Activated naive CD4-positive, alpha-beta T cell treated with anti-CD3 and anti-CD28 coated beads, Interleukin-2, amount 10 ng/mL, durations not matched to agents 7 days and 5 days (primary cell): ENCODE measurements around the gene IGSF23.
"Not testable (repeated sequence)": the region's sequence is repeated elsewhere in the genome, so short reads cannot be mapped to it uniquely, and the experiment has no call there.

ENCODE experiments used
- CTCF ChIA-PET: fragments of 350-600 bp; sonication (Branson Sonifier 250); formaldehyde crosslinking; loops from one replicate; lab custom pipeline; 2021; ENCODE audit warnings: antibody characterized with exemption; lab: Charles Lee
- DNase-seq: peaks from one replicate; pipeline ENCODE4 v3.0.0-alpha.2; 2020
- H3K27ac Mint-ChIP-seq: one replicate; pipeline ENCODE4 v1.8.0; 2021; ENCODE audit warnings: mild to moderate bottlenecking, moderate library complexity, mixed read lengths
- H3K27me3 Mint-ChIP-seq: one replicate; pipeline ENCODE4 v1.8.0; 2021; ENCODE audit warnings: mild to moderate bottlenecking, mixed read lengths
- H3K36me3 Mint-ChIP-seq: one replicate; pipeline ENCODE4 v1.8.0; 2021; ENCODE audit warnings: mixed read lengths
- H3K4me1 Mint-ChIP-seq: one replicate; pipeline ENCODE4 v1.8.0; 2021; ENCODE audit warnings: mixed read lengths
- H3K4me3 Mint-ChIP-seq: one replicate; pipeline ENCODE4 v1.8.0; 2021; ENCODE audit warnings: mild to moderate bottlenecking, moderate library complexity, mixed read lengths
- H3K9me3 Mint-ChIP-seq: one replicate; pipeline ENCODE4 v1.8.0; 2021; ENCODE audit warnings: mixed read lengths

IGSF23 gene

DNA sequence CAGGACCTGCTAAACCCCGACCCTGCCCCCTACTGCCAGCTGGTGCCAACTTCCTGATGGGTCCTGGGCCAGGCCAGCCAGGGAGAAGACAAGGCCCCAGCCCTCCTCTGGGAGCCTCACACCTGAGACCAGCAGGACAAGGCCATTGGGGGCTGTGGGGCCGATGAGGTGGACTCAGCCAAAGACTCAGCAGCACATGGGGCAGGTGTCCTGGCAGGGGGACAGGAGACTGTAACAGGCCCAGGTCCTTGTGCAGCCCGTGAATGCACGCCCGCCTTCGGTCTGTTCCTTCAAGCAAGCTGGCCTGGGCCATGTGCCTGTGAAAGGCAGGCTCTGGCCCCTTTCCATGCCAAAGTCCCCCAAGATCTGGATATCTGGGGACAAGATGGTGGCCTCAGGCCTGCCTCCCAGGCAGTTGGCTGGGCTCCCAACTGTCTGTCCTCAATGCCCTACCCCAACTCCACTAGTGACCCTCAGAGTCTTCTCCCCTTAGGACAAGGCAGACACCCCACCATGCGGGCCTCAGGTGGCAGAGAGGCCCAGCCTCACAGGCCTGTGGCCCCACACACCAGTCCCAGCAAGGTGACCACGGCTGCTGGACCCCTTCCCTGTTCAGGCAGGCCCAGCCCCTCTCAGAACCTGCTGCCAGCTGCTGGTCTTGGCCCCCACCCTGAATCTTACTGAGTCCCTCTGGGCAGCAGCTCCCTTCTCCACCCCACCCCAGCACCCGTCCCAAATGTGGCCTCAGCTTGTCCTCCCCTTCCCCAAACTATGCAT lies 70.3 kb downstream of the IGSF23 start:
- CTCF ChIA-PET: interaction anchor here (0.6 to 0.7 kb wide), 2 partner anchors 40 to 58 kb away, joined by 4 read pairs; no protein-coding TSS in a partner anchor
- Mint-ChIP-seq H3K9me3 (no peaks in the 10 kb centered on the region), H3K4me3 (no peak overlapping the region), H3K36me3 (no peaks in the 10 kb centered on the region), H3K27me3 (peaks cover 23% of the 10 kb centered on the region), H3K4me1 (peaks cover 6% of the 10 kb centered on the region), H3K27ac (no peak overlapping the region)
- DNase-seq: no peak

DNA sequence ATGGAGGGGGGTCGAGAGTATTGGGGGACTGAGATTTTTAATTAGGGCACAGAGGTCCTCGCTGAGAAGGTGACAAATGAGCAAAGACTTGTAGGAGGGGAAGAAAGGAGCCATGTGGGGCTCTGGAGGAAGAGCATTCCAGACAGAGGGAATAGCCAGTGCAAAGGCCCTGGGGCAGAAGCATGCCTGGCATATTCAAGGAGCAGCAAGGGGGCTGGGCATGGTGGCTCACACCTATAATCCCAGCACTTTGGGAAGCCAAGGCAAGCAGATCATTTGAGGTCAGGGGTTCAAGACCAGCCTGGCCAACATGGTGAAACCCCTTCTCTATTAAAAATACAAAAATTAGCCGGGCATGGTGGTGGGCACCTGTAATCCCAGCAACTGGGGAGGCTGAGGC lies 71.0 kb downstream of the IGSF23 start:
- H3K4me3 Mint-ChIP-seq, H3K27ac Mint-ChIP-seq, DNase-seq, H3K9me3 Mint-ChIP-seq, H3K36me3 Mint-ChIP-seq, CTCF ChIA-PET: not testable (repeated sequence)
- H3K4me1 Mint-ChIP-seq: peaks cover 11% of the 10 kb centered on the region
- peaks cover 29% of the 10 kb centered on the region for H3K27me3 Mint-ChIP-seq

GRCh38 chr19:44684892-44685863 lies 71.8 kb downstream of the IGSF23 start:
- Mint-ChIP-seq H3K4me3 (no peak overlapping the region), H3K36me3 (no peaks in the 10 kb centered on the region), H3K27ac (no peak overlapping the region), H3K4me1 (peaks cover 19% of the 10 kb centered on the region), H3K9me3 (no peaks in the 10 kb centered on the region), H3K27me3 (peaks cover 35% of the 10 kb centered on the region)
- CTCF ChIA-PET: interaction anchor here (1.0 to 1.2 kb wide), 2 partner anchors 31 to 86 kb away, joined by 3 read pairs; no protein-coding TSS in a partner anchor
- DNase-seq: no peak

GRCh38 chr19:44685877-44686276 lies 72.5 kb downstream of the IGSF23 start:
- no peaks in the 10 kb centered on the region for H3K36me3 Mint-ChIP-seq
- peaks cover 19% of the 10 kb centered on the region for H3K4me1 Mint-ChIP-seq
- no peaks in the 10 kb centered on the region for H3K9me3 Mint-ChIP-seq
- CTCF ChIA-PET: interaction anchor here (0.6 to 1.2 kb wide), 3 partner anchors 11 to 85 kb away, joined by 3 read pairs; no protein-coding TSS in a partner anchor
- peaks cover 35% of the 10 kb centered on the region for H3K27me3 Mint-ChIP-seq
- H3K4me3 Mint-ChIP-seq: no peak overlapping the region
- no peak for DNase-seq
- no peak overlapping the region for H3K27ac Mint-ChIP-seq
